ENCODE measurements around the gene PIP5KL1.

PIP5KL1 gene

GRCh38 chr9:127915801-127916719 lies 14.5 kb downstream of the PIP5KL1 start:
- DNase-seq (ENCODE audit: low read depth in 2 of 3, low spot score in 1 of 3): no peak

DNA sequence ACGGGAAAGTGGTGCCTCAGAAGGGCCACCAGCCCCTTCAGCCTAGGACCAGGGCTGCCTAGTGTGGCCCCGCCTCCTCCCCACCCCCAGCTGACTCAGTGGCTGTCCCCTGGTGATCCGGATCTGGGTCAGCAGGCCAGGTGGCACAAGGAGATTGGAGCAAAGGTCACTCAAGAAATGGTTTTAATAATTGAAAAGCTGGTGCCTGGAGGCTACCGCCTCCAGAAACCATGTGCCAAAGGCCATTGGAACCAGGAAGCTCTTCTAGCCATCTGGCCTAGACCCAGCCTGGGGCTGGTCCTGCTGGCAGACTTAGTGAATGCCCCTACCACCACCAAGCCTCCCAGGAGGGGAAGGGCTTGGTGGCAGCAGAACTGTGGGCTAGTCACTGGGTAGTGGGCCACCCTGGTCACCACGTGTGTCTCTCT lies 15.2 kb downstream of the PIP5KL1 start:
- no peak for DNase-seq (ENCODE audit: low read depth in 2 of 3, low spot score in 1 of 3)

- DNase-seq (ENCODE audit: low read depth in 2 of 3, low spot score in 1 of 3): no peak
Measured at GRCh38 chr9:127913682-127914081, 16.9 kb downstream of the PIP5KL1 start.

- DNase-seq (ENCODE audit: low read depth in 2 of 3, low spot score in 1 of 3): no peak
Measured at GRCh38 chr9:127912882-127913281, 17.7 kb downstream of the PIP5KL1 start.

- DNase-seq (ENCODE audit: low read depth in 2 of 3, low spot score in 1 of 3): no peak
Measured at GRCh38 chr9:127912296-127912695, 18.3 kb downstream of the PIP5KL1 start.

DNA sequence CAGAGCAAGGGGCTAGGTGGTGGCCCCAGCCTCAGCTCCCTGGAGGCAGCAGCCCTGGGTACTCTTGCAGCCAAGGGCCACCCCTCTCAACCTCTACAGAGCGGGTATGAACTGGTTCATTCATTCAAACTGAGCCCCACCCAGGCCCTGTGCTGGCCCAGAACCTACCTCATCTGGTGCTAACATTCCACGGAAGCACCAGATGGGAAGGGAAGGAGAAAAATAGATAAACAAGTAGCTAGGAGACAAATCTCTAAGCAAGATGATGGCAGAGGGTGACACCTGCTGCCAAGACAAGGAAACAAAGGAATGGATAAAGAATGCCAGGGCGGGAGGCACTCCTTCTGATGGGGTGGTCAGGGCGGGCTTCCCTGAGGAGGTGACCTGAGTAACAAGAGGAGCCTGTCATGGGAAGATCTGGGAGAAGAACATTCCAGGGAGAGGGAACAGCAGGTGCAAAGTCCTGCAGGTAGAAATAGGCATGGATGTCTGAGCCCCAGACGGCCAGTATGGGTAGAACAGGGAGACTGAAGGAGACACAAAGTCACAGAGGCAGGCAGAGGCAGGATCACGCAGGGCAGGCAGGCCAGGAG lies 19.9 kb downstream of the PIP5KL1 start:
- no peak for DNase-seq (ENCODE audit: low read depth in 2 of 3, low spot score in 1 of 3)

GRCh38 chr9:127909839-127910273 lies 20.7 kb downstream of the PIP5KL1 start:
- no peak for DNase-seq (ENCODE audit: low read depth in 2 of 3, low spot score in 1 of 3)

DNA sequence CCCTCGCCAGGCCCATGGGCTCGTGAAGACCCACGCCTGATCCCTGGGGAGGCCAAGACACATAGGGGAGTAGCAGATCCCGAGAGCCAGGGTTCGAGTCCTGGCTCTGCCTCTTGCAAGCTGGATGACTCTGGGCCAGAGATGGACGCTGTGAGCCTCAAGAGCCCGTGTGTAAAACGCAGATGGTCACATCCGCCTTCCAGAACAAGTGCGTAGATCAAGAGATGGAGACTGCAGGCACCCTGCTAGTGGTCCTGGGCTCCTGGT lies 22.0 kb downstream of the PIP5KL1 start:
- DNase-seq (ENCODE audit: low read depth in 2 of 3, low spot score in 1 of 3): no peak

DNA sequence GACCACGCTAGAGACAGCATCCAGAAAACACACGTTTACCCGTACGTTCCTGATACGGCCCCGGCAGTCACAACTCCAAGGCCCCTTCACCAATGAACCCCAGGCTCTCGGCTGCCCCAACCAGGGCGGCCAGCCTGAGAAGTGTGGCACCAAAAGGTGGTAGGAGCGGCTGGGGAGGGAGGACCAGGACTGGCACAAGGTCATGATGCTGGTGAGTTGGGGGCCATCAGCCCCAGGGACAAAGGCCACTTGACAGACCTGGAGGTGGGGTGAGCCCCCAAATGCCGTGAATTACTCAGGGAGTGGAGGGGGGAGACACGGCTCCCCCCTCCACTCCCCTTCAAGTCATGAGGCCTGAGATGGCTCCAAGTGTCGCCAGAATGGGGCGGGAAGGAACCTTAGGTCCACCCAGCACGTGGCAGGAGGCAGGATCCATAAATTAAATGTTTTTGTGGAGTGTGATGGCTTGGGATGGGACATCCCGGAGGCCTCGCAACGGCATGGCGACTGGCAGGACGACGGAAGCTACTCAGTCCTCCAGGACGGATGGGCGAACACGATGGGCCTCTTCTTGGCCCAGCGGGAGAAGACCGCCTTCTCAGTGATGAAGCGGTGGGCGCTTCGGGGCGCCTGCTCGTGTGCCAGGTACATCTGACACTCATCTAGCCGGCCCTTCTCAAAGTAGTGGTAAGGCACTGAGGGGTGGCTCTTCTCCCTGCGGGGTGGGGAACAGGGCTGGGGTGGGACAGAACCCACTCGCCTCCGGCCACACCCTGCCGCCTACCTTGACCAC lies 22.5 kb downstream of the PIP5KL1 start:
- no peak for DNase-seq (ENCODE audit: low read depth in 2 of 3, low spot score in 1 of 3)

DNA sequence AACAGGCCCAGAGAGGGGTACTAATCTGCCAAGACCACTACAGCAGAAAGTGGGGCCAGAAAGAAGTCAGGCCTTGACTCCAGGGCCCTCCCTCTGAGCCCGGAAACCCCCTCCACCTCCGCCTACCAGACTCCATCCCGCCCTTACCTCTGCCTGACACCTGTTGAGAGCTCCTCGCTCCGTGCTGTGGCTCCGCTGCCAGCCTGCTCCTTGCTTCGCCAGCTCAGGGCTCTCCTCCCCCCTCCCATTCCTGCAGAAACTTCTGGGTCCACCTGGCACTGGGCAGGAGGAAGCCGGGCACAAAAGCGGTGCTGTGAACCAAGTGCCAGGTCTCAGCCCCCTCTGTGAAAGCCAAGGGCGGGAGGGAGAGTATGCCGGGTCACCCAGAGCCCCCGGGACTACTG lies 24.8 kb downstream of the PIP5KL1 start:
- no peak for DNase-seq (ENCODE audit: low read depth in 2 of 3, low spot score in 1 of 3)

- DNase-seq (ENCODE audit: low read depth in 2 of 3, low spot score in 1 of 3): no peak
Measured at GRCh38 chr9:127905004-127905728, 25.4 kb downstream of the PIP5KL1 start.

DNA sequence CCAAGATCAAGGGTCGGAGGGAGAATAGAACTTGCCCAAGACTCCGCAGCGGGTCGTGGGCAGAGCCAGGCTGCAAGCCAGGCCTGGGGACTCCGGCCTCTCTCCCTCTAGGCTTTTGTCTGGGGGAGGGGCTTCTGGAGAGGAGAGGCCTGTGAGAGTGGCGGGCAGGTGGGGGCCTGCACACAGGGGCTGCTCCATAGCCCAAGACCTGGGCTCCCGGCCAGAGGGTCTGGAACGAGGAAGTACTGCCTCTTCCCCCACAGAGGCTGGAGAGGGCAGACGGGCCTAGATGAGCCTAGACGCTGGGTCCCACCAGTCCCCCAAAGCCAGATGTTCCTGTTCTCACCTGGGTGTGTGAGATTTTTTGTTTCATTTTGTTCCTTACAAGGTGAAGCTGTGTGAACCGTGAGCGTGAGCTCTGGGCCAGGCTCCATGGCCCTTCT lies 26.0 kb downstream of the PIP5KL1 start:
- DNase-seq (ENCODE audit: low read depth in 2 of 3, low spot score in 1 of 3): no peak

DNA sequence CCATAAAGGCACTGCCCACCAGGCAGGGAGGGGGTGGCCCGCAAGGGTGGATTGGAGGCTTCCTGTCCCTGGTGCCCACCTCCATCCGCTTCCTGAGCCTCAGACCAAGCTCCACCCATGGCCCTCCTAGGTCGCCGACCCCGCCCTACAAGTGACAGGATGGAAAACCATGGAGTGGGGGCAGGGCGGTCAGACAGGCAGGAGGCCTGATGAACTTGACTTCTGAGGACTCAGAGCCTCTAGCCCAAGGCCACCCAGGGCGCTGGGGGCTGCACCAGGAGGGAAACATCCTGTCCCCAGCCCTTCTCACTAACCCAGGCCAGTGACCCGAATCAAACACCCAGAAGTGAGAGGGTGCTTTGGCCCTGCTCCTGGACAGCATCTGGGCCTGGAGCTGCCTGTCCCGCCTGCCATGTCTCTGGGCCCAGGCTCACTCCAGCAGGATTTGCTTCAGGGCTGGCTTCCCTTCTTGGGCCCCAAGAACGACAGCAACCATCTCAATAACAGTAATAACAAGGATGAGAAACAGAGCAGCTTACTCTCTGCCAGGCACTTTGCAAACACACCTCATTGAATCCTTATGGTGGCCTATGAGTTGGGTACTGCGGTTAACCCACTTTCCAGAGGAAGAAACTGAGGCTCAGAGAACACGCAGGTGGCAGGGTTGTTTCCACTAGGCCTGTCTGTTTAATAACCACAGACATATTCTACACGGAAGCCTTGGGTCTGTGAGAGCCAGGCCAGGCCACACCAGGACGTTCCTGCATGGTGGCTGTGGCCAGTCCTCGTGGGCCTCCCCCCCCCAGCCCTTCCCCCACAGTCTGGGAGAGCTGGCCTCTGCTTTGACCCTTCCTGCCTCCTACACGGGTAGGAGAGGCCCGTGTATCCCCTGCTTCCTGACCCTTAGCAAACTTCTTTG lies 26.8 kb downstream of the PIP5KL1 start:
- DNase-seq (ENCODE audit: low read depth in 2 of 3, low spot score in 1 of 3): peak; percentile 75 to 87 (median 84)

DNA sequence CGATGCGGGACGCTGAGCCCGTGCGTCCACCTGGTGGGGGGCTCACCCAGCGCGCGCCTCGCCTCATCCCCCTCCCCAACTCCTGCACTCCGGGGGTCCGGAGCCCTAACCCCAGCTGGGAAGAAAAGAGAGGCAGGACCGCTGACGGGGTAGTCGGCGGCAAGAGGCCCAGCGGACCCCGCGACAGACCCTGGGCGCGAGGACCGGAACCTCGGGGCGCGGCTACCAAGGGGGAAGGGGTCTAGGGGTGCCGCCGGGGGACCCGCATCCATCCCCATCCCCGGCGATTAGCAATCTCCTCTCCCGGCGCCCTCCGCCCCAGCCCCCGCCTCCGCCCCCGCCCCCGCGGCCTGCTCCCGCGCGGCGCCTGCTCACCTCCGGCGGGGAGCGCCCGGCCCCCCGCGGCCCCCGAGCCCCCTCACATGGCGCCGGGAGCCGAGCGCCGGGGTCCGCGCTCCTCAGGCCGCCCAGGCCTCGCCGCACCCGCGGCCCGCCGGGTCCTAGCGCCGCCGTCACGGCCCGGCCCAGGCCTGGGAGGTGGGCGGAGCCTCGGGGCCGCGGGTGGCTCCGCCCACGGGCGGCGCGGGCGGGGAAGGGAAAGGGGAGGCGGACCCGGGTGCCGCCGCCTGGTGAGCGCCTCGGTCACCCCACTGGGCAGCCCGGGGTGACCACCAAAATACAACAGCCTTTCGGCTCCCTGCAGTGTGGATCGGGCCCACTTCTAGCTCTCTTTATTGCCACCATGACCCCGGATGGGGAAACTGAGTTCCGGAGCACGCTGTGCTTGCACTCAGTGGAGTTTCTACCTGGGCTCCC lies 31.2 kb downstream of the PIP5KL1 start, which contains the start of gene ST6GALNAC6:
TSS of gene ST6GALNAC6 (minus strand) at position 476 of the 816 bp plus-strand sequence. CDS start 1,622 bp downstream, outside the sequence.
- peak; percentile 42 to 74 (median 55) for DNase-seq (ENCODE audit: low read depth in 2 of 3, low spot score in 1 of 3)

DNA sequence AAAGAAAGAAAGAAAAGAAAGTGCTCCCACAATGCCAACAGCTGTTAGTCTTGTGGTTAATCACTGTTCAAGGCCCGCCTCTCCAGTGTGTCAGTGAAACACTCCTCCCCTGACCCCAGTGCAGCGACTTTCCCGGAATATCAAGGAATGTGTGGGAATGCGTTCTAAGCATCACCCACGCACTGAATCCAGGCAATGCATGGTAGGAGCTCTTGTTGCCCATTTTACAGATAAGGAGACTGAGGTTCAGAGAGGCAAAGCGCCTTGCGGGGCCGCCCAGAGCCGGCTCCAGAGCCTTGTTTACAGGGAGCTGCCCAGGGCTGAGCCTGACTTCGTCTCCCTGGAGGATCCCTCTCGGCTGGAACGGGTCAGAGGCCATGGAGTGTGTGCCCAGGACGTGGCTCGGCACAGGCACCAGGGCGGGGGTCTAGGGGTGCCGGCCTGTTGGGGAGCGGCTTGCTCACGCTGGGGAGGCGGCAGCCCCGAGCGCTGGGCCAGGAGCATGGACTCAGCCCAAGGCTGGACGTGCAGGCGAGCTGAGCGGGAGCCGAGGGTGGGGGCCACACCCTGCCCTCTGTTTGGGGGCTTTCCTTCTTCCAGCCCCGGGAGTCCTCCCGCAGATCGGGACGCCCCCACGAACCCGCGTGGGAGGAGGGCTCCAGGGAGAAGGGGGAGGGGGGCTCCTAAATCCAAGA lies 32.0 kb downstream of the PIP5KL1 start:
- DNase-seq (ENCODE audit: low read depth in 2 of 3, low spot score in 1 of 3): no peak

GRCh38 chr9:127897193-127897692 lies 33.3 kb downstream of the PIP5KL1 start:
- no peak for DNase-seq (ENCODE audit: low read depth in 2 of 3, low spot score in 1 of 3)

DNA sequence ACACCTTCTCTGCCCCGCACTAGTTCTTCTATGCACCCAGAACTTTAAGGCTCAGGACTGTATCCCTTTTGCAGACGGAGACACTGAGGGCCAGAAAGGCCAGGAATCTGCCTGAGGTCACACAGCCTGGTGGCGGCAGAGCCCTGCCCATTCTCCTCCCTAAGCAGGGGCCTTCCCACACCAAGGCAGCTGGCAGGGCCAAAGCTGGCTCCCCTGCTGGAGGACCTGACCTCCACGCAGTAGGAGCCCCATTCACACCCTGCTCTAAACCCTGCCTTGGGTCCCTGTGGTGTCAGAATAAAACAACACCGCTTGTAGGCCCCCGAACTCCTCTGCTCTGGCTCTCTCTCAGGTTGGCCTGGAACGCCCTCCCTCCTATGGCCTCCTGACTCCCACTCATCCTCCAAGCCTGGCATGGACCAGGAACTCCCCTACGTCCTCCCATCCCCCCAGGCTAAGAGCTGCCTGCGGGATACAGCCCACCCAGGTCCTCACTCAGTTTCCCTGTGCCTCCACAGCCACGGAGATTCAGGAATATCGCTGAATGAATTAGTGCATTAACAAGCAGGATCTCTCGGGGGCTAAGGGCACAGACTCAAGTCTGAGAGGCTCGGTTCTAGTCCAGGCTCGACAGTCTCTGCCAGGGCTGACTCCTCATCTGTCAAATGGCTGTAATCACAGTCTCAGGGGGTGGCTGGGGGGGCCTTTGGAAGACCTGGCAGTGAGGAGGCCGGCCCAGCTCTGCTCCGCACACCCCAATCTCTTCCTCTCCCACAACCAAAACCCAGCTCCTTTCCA lies 34.0 kb downstream of the PIP5KL1 start:
- no peak for DNase-seq (ENCODE audit: low read depth in 2 of 3, low spot score in 1 of 3)

Data from stimulated activated CD4-positive, alpha-beta T cell treated with anti-CD3 and anti-CD28 coated beads, Interleukin-12 subunit alpha, Interleukin-12 subunit beta, amount 100 ng/mL, for 48 hours (primary cell).